Measurements from ENCODE around the gene PTPRT.

GRCh38 chr20:42553374-42553773, 636.3 kb downstream of the PTPRT start:
- TF ChIP-seq CTCF (IDR thresholded peaks at IDR 0.05) (no peak), POLR2AphosphoS5 (IDR thresholded peaks at IDR 0.05) (no peak)

All from transverse colon (tissue), 4 donors.